Hematopoietic multipotent progenitor cell treated with erythropoietin and hydrocortisone succinate and interleukin-3 and kit ligand, for 8 days (in vitro differentiated cells): Measurements from ENCODE around the gene MKRN2.

Source experiments
- DNase-seq: peaks from one replicate; pipeline ENCODE4 v3.0.0-alpha.2; 2015

MKRN2 gene

DNA sequence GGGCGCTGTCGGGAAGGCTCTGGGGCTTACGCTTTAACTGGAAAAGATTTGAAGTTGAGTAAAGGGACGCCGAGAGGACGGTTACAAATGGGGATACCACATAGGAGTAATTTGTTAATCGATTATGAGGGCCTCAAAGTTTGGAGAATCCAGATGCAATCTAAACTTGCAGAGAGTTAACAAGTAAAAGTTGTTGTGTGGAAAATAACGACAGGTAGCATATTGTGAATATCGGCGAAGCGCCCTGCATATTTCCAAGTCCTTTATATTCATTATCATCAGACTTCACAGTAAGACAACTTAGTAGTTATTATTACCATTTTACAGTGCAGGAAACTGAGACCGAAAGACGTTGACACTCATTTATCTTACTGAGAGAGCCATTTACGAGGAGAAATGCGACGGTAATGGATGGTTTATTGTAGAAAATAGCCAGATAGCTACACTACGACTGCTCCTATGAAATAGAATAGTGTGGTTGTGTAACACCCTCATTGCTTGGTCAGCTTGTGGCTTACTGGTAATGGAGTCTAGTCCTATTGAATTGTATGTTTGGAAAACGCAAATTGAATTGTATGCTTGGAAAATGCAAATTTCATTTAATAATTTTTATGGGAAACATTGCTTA, 700 bp downstream of the MKRN2 start:
- DNase-seq: peak; percentile 53

- DNase-seq: no peak
Observed at GRCh38 chr3:12558706-12559105, 1.8 kb downstream of the MKRN2 start.

DNA sequence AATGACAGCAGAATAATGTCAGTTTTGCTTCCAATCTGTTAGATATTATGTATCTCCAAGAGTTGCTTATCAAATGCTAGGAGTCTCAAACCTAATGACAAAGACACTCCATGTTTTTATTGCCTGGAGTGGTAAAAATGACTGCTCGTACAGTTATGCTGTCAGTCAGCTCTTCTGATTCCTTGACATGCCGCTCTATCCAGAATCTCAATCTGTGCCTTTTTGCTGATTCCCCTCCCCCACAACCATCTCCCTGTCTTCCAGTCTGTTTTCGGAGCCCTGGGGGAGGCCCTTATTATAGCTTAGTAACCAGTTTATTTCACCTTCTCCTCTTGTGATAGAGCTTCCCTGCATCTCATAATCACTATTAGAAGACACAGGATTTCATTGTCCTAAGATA, 2.6 kb downstream of the MKRN2 start:
- no peak for DNase-seq

DNA sequence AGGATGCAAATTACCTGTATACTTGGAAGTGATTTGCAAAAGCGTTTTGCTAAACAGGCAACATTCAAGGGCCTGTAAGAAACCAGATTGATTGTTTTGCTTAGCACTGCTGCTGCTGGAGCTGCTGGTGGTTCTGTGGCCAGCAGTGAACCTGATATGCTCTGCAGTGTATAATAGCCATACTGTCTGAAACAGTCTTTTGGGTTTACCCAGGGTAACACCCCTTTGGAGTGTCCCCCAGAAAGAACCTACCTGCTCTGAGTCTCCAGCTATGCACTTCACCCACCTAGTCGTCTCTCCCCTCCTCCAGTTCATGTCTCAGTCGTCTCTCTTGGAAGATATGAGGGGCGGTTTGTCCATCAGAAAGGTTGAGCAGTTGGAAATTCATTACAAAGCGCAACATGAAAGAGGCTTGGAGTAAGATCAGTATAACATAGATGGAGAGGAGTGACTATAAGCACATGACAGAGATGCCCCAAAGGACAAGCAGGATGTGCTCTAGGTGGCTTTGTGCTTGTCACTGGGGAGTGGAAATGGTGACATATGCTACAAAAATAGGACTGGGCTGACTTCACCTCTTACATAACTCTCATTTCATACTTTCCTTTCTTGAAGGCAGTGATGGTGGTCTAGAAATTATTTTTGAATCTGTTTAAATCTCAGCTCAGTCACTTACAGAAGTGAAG, 3.8 kb downstream of the MKRN2 start:
- DNase-seq: no peak

DNA sequence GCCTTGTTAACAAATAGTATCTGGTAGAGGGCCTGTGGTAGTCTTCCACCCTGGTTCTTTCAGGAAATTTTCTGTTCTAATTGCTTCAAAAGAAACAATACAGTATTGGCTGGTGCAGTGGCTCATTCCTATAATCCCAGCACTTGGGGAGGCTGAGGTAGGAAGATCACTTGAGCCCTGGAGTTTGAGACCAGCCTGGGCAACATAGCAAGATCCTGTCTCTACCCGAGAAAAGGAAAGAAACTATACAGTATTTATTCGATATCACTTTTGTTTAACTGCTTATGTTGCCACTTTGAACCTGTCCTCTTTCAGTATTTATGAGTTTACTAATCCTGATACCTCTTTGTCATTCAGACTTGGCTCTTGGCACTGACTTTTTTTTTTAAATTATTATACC, 4.5 kb downstream of the MKRN2 start:
- DNase-seq: no peak

GRCh38 chr3:12562451-12562850, 5.6 kb downstream of the MKRN2 start:
- no peak for DNase-seq

- DNase-seq: no peak
Observed at GRCh38 chr3:12566976-12567375, 10.1 kb downstream of the MKRN2 start.

DNA sequence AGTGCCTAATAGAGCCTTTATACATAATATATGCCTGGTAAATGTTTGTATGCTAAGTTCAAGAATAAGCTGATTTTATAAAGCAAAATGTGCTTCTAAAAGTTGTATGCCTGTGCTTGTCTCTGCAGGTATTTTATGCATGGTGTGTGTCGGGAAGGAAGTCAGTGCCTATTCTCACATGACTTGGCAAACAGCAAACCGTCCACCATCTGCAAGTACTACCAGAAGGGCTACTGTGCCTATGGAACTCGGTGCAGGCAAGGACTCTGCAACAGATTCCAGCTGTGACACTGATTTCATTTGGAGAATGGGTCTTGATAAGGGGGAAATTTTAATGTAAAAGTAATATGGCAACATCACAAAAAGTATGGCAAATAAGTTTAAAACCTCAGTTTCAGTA, 11.9 kb downstream of the MKRN2 start:
- no peak for DNase-seq

DNA sequence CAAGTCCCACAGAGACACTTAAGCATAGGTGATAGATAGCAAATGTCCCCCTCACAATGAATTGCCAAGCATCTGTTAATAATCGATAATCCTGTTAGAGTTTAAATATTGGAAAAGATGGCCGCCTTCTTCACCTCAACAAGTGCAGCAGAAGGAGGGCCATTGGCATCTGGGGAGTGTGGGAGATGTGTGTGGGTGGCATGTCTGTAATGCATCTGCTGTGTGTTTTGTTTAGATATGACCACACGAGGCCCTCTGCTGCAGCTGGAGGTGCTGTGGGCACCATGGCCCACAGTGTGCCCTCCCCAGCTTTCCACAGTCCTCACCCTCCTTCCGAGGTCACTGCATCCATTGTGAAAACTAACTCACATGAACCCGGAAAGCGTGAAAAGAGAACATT, 12.9 kb downstream of the MKRN2 start:
- DNase-seq: no peak

DNA sequence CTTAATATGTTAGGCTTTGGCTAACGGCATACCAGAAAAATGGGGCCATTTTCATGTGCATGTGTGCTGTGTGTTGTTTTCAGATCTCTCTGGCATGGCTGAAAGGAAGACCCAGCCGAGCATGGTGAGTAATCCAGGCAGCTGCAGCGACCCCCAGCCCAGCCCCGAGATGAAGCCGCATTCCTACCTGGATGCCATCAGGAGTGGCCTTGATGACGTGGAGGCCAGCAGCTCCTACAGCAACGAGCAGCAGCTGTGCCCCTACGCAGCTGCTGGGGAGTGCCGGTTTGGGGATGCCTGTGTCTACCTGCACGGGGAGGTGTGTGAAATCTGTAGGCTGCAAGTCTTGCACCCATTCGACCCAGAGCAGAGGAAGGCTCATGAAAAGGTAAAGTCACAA, 15.1 kb downstream of the MKRN2 start:
- DNase-seq: no peak

- no peak for DNase-seq
Observed at GRCh38 chr3:12574131-12574530, 17.2 kb downstream of the MKRN2 start.

DNA sequence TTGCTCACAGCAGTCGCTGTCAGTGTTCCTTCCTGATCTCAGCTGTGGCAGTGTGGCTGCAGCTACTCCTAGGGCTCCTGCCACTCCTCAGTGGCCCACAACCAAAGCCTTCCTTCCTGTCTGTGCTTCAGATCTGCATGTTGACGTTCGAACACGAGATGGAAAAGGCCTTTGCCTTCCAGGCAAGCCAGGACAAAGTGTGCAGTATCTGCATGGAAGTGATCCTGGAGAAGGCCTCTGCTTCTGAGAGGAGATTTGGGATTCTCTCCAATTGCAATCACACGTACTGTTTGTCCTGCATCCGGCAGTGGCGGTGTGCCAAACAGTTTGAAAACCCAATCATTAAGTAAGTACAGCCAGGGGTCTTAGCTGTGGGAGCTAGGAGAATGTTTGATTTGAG, 17.8 kb downstream of the MKRN2 start:
- no peak for DNase-seq

GRCh38 chr3:12577379-12577778, 20.5 kb downstream of the MKRN2 start:
- DNase-seq: no peak

DNA sequence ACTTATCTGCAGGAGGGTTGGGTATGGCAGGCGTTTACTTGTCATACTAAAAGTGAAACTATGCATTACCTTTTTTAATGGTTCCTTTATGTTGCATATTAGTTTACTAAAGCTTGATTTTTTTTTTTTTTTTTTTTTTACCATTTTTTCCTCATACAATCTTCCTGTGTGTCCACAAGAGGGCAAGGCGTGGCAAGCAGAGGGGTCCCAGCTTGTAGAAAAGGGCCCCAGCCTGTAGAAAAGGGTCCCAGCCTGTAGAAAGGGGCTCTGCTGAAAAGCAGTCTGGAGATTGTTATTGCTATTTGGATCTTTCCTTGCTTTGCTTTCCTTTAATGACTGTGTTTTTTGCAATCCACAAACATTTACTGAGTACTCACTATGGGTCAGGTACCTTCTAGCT, 21.9 kb downstream of the MKRN2 start:
- no peak for DNase-seq

GRCh38 chr3:12579456-12579855, 22.6 kb downstream of the MKRN2 start:
- DNase-seq: no peak

GRCh38 chr3:12579905-12580304, 23.0 kb downstream of the MKRN2 start:
- DNase-seq: no peak

- no peak for DNase-seq
Observed at GRCh38 chr3:12582730-12583129, 25.8 kb downstream of the MKRN2 start.

DNA sequence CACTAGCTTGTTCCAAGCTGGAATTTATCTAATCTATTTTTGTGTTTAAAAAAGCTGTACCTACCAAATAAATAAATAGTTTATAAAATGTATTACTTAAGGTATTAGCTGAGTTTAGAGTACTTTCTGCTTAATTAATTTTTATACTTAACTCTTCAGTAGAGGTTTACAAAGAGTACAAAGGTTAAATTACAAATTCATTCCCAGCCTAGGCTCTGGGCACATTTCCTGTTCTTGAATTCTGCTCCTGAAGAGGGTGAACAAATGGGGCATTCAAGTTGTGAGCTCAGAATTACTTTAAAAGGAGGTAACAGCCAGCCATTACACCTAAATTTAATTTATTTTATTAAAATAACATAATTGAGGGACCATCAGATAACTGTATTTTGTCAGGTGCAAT, 26.4 kb downstream of the MKRN2 start:
- no peak for DNase-seq

- DNase-seq: no peak
Observed at GRCh38 chr3:12584083-12584482, 27.2 kb downstream of the MKRN2 start.

DNA sequence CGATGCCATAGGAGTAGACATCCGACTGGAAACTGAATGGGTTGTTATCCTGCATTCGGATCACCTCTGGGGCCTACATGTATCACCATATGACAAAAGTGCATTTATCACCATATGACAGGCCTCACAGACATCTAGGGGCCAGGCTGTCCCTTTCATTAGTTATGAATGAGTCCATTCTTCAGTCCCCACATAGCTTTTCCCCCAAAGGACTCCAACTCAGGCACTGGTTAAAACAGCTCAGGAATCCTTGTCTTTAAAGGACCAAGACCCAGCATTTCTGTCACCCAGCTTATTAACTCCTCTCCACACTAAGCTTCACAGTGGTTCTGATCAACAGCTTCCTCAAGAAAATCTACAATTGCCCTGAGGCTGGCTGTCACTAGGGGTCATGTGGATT, 28.3 kb downstream of the MKRN2 start:
- no peak for DNase-seq

DNA sequence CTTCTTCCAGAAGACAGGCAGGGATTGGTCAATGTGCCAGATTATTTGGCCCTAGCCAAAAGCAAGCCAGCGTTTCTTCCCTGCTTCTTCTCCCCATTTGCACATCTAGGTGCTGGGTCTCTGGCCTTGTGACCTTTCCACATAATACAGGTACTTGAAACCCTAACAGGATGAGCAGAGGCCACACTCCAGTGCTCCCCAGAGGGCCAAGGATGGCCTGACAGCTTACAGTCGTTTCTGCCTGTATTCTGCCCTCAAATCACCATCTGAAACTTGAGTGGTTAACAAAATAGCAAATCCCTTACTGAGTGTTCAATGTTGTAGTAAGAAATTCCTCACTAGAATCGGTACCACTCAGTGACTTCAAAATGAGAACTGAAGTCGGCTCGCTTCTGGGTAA, 29.1 kb downstream of the MKRN2 start:
- DNase-seq: no peak

GRCh38 chr3:12586403-12586802, 29.5 kb downstream of the MKRN2 start:
- DNase-seq: no peak

DNA sequence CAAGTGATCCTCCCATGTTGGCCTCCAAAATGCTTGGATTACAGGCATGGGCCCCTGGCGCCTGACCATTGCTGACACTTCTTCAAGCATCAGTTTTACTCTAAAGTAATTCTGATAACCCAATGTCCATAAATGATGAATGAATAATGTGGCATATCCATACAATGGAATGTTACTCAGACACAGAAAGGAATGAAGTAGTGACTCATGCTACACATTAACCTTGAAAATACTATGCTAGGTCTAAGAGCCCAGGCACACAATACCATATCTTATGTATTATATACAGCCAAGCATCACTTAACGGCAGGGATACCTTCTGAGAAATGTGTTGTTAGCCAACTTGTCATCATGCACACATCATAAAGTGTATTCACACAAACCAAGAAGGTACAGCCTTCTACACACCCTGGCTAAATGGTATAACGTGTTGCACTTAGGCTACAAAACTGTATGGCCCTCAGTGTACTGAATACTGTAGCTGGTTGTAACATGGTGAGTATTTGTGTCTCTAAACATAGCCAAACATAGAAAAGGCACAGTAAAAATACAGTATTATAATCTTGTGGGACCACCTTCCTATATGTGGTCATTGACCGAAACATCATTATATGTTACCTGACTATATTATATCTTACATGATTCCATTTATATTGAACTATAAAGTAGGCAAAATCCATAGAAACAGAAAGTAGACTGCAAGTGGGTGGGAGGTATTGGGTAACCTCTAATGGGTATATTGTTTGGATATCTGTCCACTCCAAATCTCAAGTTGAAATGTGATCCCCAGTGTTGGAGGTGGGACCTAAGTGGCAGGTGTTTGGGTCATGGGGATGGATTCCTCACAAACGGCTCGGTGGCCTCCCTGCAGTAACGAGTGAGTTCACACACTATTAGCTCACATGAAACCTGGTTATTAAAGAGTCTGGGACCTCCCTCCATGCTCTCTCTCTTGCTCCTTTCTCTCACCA, 31.4 kb downstream of the MKRN2 start:
- no peak for DNase-seq

GRCh38 chr3:12590096-12590495, 33.2 kb downstream of the MKRN2 start:
- DNase-seq: no peak
